K562 (cell line): Measurements from ENCODE around the gene CTCFL. TPM values are rescaled to one million over a fixed set of nuclear protein-coding genes. Genes with fewer than 3 reads are reported as not detected.

Source experiments
- ATAC-seq: fragments of 200-7000 bp; cut with Tn5 transposase; 3 replicates; pipeline ENCODE4 v1.9.1; 2020; ENCODE audit warnings: moderate library complexity
- BruUV-seq: library from RNA; stranded (reverse); fragments of 400-500 nt; replicated peaks from 2 replicates; lab custom pipeline; 2021; lab: Mats Ljungman, UMichigan
- CTCF ChIA-PET: fragments of 300-600 bp; formaldehyde crosslinking; extraction: SDS; loops from one replicate; lab custom pipeline; 2021; ENCODE audit warnings: low intra/inter-chr PET ratio; lab: Yijun Ruan, JAX
- POLR2A ChIA-PET: fragments of 300-600, 350-650 bp; sonication (Branson Sonifier 250); formaldehyde crosslinking; extraction: SDS; loops from one replicate; lab custom pipeline; 2021; ENCODE audit warnings: antibody characterized with exemption, inconsistent platforms; lab: Yijun Ruan, JAX
- DNase-seq, 4 experiments: peaks; one replicate each; pipeline versions ENCODE4 v3.0.0 to v3.0.0-alpha.2; 2011 to 2018; ENCODE audit warnings: low spot score in 3 of 4, mixed read lengths in 3 of 4; ENCODE audit errors: extremely low read depth in 1 of 4
- FAIRE-seq: peaks from 2 replicates; lab custom pipeline; 2011; peaks lifted over from hg19 to GRCh38; lab: Jason Lieb, UNC
- H2AFZ ChIP-seq: 2 replicates; pipeline ENCODE4 v1.6.0; 2011; ENCODE audit warnings: low read depth, low read length, control low read depth, inconsistent platforms
- H3K27ac ChIP-seq: fragments of 200-600 bp; 3 replicates; pipeline ENCODE4 v1.8.0; 2011; ENCODE audit warnings: low read depth, mild to moderate bottlenecking, control low read depth, inconsistent platforms, low read length, moderate library complexity, mixed read lengths; ENCODE audit errors: extremely low read depth
- H3K27me3 ChIP-seq, 2 experiments: fragments of 300-600 bp in 1 of 2; 2 replicates in 1 of 2; 3 replicates in 1 of 2; pipeline versions ENCODE4 v1.6.0 to v1.8.0; 2011; ENCODE audit warnings: inconsistent platforms in 2 of 2, low read length in 2 of 2, mild to moderate bottlenecking in 1 of 2, mixed read lengths in 1 of 2, moderate library complexity in 1 of 2; ENCODE audit not compliant: control insufficient read depth in 2 of 2, insufficient read depth in 2 of 2
- H3K36me3 ChIP-seq: fragments of 300-600 bp; 3 replicates; pipeline ENCODE4 v1.8.0; 2011; ENCODE audit warnings: mild to moderate bottlenecking, low read length, inconsistent platforms; ENCODE audit not compliant: control insufficient read depth, insufficient read depth
- H3K4me1 ChIP-seq, 2 experiments: fragments of 200-600 bp in 1 of 2; replicated peaks in 1 of 2; 2 replicates in 1 of 2; 3 replicates in 1 of 2; pipeline versions ENCODE4 v1.5.1 to v1.8.0; 2011; ENCODE audit warnings: inconsistent platforms in 2 of 2, low read length in 2 of 2, mild to moderate bottlenecking in 1 of 2, mixed read lengths in 1 of 2, moderate library complexity in 1 of 2; ENCODE audit not compliant: control insufficient read depth in 2 of 2, insufficient read depth in 2 of 2
- H3K4me2 ChIP-seq: 2 replicates; pipeline ENCODE4 v1.6.1; 2011; ENCODE audit warnings: low read length, control low read depth, inconsistent platforms, mixed read lengths; ENCODE audit not compliant: insufficient read depth
- H3K4me3 ChIP-seq: fragments of 200-600 bp; sonication (generic), shearing (Covaris generic); 2 replicates; pipeline ENCODE4 v1.5.1; 2016; ENCODE audit warnings: control low read depth, inconsistent platforms
- H3K79me2 ChIP-seq: fragments of 200-600 bp; 3 replicates; pipeline ENCODE4 v1.8.0; 2011; ENCODE audit warnings: low read length, inconsistent platforms; ENCODE audit not compliant: control insufficient read depth, insufficient read depth
- H3K9ac ChIP-seq, 2 experiments: 2 replicates each; pipeline versions ENCODE4 v1.6.0 to v1.6.1; 2011; ENCODE audit warnings: low read depth in 2 of 2, low read length in 2 of 2, control low read depth in 1 of 2, inconsistent platforms in 1 of 2, mild to moderate bottlenecking in 1 of 2, mixed read lengths in 1 of 2; ENCODE audit not compliant: insufficient read depth in 1 of 2
- H3K9me1 ChIP-seq: one replicate; pipeline ENCODE4 v1.6.0; 2011; ENCODE audit warnings: inconsistent platforms, mild to moderate bottlenecking, low read length, moderate library complexity; ENCODE audit not compliant: control insufficient read depth, insufficient read depth
- H3K9me3 ChIP-seq: replicated peaks from 2 replicates; pipeline ENCODE4 v1.5.1; 2011; ENCODE audit warnings: low read depth, low read length, inconsistent platforms; ENCODE audit not compliant: control insufficient read depth, insufficient read depth
- H4K20me1 ChIP-seq: replicated peaks from 2 replicates; pipeline ENCODE4 v1.6.1; 2011; ENCODE audit warnings: low read length, inconsistent platforms, mixed read lengths; ENCODE audit not compliant: control insufficient read depth, insufficient read depth
- ATF6 ChIP-seq: sonication (generic); formaldehyde crosslinking; IDR thresholded peaks from 2 replicates; pipeline ENCODE4 v1.4.0; 2020; ENCODE audit warnings: mild to moderate bottlenecking, missing genetic modification reagents
- ESRRA ChIP-seq: fragments of 450-650 bp; IDR thresholded peaks from 2 replicates; pipeline ENCODE4 v1.6.1; 2014; ENCODE audit warnings: low read depth, mild to moderate bottlenecking, moderate library complexity, borderline replicate concordance
- NCOR1 ChIP-seq: fragments of 450-650 bp; IDR thresholded peaks from 2 replicates; pipeline ENCODE4 v1.6.1; 2016; ENCODE audit warnings: mild to moderate bottlenecking, moderate library complexity
- RNF2 ChIP-seq: sonication (generic); IDR thresholded peaks from 2 replicates; pipeline ENCODE4 v1.6.1; 2016
- ZBTB33 ChIP-seq: sonication (generic); formaldehyde crosslinking; IDR thresholded peaks from 2 replicates; pipeline ENCODE4 v1.8.1; 2023; ENCODE audit warnings: mild to moderate bottlenecking, missing genetic modification reagents
- ZNF511 ChIP-seq: sonication (generic); formaldehyde crosslinking; IDR thresholded peaks from 2 replicates; pipeline ENCODE4 v1.8.0; 2022; ENCODE audit warnings: mild to moderate bottlenecking, missing genetic modification reagents
- ZNF592 ChIP-seq: fragments of 450-650 bp; IDR thresholded peaks from 2 replicates; pipeline ENCODE4 v1.6.1; 2017; ENCODE audit warnings: antibody characterized with exemption, mild to moderate bottlenecking
- WGBS: fragments of 100-300 bp; shearing (Covaris generic); methylation state at CpG from one replicate; pipeline ENCODE4 v1.1.6; 2016; ENCODE audit warnings: low coverage, mixed read lengths; ENCODE audit not compliant: insufficient coverage; ENCODE audit errors: missing lambda C conversion rate; 5-methylcytosine and 5-hydroxymethylcytosine counted together
- in situ Hi-C: fragments of 300-500 bp; cut with MboI; formaldehyde crosslinking; loops from 4 replicates; pipeline ENCODE4 v1.15.0; 2018; ENCODE audit warnings: inconsistent platforms, mixed read lengths
- intact Hi-C: fragments of 100-400 bp; cut with micrococcal nuclease; formaldehyde crosslinking; loops from 2 replicates; pipeline ENCODE4 v1.14.2; 2022
- polyA plus RNA-seq, 8 experiments: library from polyadenylated mRNA; depleted of rRNA in 4 of 8; stranded (reverse) in 5 of 8; unstranded in 3 of 8; fragments of >200 nt; fragmentation: Nextera tagmentation in 2 of 8; fragmentation: Illumina TruSeq in 1 of 8; extraction: Ambion mirVana in 2 of 8; extraction: Trizol in 1 of 8; gene quantifications; 2 replicates each; pipeline versions ENCODE4 v1.2.1 to v1.2.3, GENCODE V29; 2011 to 2014; ENCODE audit warnings: inconsistent platforms in 1 of 8, missing spikeins in 1 of 8
- total RNA-seq, 7 experiments: library from RNA; depleted of rRNA in 6 of 7; stranded (reverse); fragments of >200 nt in 6 of 7; fragmentation: Illumina TruSeq in 2 of 7; extraction: Trizol in 2 of 7; gene quantifications; 2 replicates each; pipeline versions ENCODE4 v1.2.1 to v1.2.3, GENCODE V29; 2011 to 2021; ENCODE audit warnings: low replicate concordance in 1 of 7
- TF ChIP-seq, protein P1 (sequence below): fragments of 250-450 bp; sonication (Bioruptor Pico); IDR thresholded peaks from 2 replicates; pipeline ENCODE4 v1.8.0; 2021; ENCODE audit warnings: moderate library complexity, mild to moderate bottlenecking, inconsistent platforms

CTCFL gene
- total and polyA plus RNA-seq, 9 of the 15 experiments (the other 6 are each of a cell fraction or from before 2014, with no cell fraction given), result 42.4 to 188 (median 111) TPM

DNA sequence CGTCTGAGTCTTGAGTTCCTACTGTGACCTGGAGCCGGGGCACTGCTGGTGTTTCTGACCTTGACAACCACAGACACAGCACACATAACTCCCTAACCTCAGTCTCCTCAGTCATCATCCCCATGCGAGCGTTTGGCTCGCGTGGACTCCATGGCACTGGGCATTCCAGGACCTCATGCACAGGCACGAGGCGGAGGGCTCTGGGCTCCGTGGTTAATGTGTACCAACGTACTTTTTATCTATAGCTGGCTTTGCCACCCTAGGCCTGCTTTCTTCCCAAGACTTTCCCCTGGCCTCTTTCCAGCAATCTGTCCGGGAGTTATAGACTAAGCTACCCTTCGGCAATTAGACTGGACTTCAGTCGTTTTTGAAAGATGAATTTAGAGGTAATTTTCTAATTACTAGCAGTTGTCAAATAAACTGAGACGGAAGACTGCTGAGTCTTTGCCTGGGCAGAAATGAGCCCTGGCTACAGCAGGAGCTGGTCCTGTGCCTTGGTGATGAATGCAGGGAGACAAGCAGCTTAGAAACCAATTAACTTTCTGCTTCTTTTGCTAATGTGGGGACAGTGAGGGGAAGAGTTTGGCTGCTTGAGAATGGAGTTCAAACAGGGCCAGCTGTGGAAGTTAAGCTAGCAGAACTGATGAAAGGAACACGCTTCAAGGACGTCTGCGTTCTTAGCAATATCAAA, 16.1 kb upstream of the CTCFL start (continued):
- TF ChIP-seq ESRRA, result no peak
- TF ChIP-seq, all 486 proteins: peak for 0

GRCh38 chr20:57539889-57540288, 14.9 kb upstream of the CTCFL start:
- in situ Hi-C loops (no loop called here), intact Hi-C loops (no loop called here)
- H3K4me2 ChIP-seq, result no peak overlapping the region
- H3K4me1 ChIP-seq, result peaks cover 4 to 13% of the 10 kb centered on the region in 2 experiments; a peak in 3 of 5 replicates
- no peaks in the 10 kb centered on the region for H3K79me2 ChIP-seq
- no peaks in the 10 kb centered on the region for H3K27me3 ChIP-seq
- H4K20me1 ChIP-seq, result no peaks in the 10 kb centered on the region
- H3K4me3 ChIP-seq, result no peak overlapping the region
- no TSS peak for BruUV-seq
- no peak overlapping the region for H3K27ac ChIP-seq
- H3K9ac ChIP-seq, result no peak overlapping the region
- 12% methylated on average over 12 of the region's 12 CpGs for WGBS
- peak overlapping the region; percentile 41; the same call in 1 of the 2 replicates for H2AFZ ChIP-seq
- no peaks in the 10 kb centered on the region for H3K9me1 ChIP-seq
- POLR2A ChIA-PET, result interaction anchor here (0.6 to 2.3 kb wide), 2 partner anchors 11 to 14 kb away, joined by 3 to 5 read pairs; no protein-coding TSS in a partner anchor
- H3K9me3 ChIP-seq, result peaks cover 21% of the 10 kb centered on the region
- no peaks in the 10 kb centered on the region; the same call in 2 of the 3 replicates for H3K36me3 ChIP-seq
- ATAC-seq, result no peak
- CTCF ChIA-PET, result no interaction called here
- peak; percentile 26 for FAIRE-seq
- peak in 2 of 4 experiments; percentile 18 to 28 for DNase-seq
- peak; percentile 60; the same call in 1 of the 2 replicates for TF ChIP-seq ZBTB33 (CRISPR knock-in tag)
- TF ChIP-seq RNF2, result peak; percentile 31; the same call in 1 of the 2 replicates
- peak; percentile 91 for TF ChIP-seq ZNF592
- TF ChIP-seq, protein P1, sequence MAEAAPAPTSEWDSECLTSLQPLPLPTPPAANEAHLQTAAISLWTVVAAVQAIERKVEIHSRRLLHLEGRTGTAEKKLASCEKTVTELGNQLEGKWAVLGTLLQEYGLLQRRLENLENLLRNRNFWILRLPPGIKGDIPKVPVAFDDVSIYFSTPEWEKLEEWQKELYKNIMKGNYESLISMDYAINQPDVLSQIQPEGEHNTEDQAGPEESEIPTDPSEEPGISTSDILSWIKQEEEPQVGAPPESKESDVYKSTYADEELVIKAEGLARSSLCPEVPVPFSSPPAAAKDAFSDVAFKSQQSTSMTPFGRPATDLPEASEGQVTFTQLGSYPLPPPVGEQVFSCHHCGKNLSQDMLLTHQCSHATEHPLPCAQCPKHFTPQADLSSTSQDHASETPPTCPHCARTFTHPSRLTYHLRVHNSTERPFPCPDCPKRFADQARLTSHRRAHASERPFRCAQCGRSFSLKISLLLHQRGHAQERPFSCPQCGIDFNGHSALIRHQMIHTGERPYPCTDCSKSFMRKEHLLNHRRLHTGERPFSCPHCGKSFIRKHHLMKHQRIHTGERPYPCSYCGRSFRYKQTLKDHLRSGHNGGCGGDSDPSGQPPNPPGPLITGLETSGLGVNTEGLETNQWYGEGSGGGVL (CRISPR knock-in tag), result no peak
- TF ChIP-seq ATF6, result 0 out of 2 replicates have a peak, but pooled peaks have one; percentile 51
- no peak for TF ChIP-seq NCOR1
- TF ChIP-seq ZNF511 (CRISPR knock-in tag), result peak; percentile 55; the same call in 1 of the 2 replicates
